PFSK-1 (cell line): Measurements from ENCODE around the gene CCDC87.

Experiments
- POLR2AphosphoS5 ChIP-seq: IDR thresholded peaks from 2 replicates; pipeline ENCODE4 v1.6.1; 2012; ENCODE audit warnings: low read depth, mild to moderate bottlenecking, control low read depth, low read length, moderate library complexity
- REST ChIP-seq, 2 experiments: IDR thresholded peaks; 2 replicates each; pipeline versions ENCODE4 v1.6.1 to v1.8.0; 2011 to 2012; ENCODE audit warnings: low read depth in 2 of 2, low read length in 2 of 2, control low read depth in 1 of 2, inconsistent platforms in 1 of 2, mild to moderate bottlenecking in 1 of 2, moderate library complexity in 1 of 2; ENCODE audit not compliant: insufficient read depth in 1 of 2
- TAF1 ChIP-seq: IDR thresholded peaks from 2 replicates; pipeline ENCODE4 v1.6.1; 2012; ENCODE audit warnings: low read length, control low read depth, borderline replicate concordance; ENCODE audit not compliant: insufficient read depth

- no peak for TF ChIP-seq REST (IDR thresholded peaks at IDR 0.05; ENCODE audit: insufficient read depth in 1 of 2, low read depth in 2 of 2, low read length in 2 of 2)
- TF ChIP-seq POLR2AphosphoS5 = peak; percentile 30; the same call in 1 of the 2 replicates
- no peak for TF ChIP-seq TAF1
These were observed 35.3 kb upstream of the CCDC87 start for GRCh38 chr11:66628061-66628603.
